HG03558 (cell line): Measurements from ENCODE around the gene IL22.
A peak's percentile ranks its signal among the peaks of the same experiment; 100 is the strongest.

Experiments used
- ATAC-seq: cut with Tn5 transposase; IDR thresholded peaks from one replicate; pipeline ENCODE4 v1.9.1; 2021; ENCODE audit warnings: moderate number of reproducible peaks; ENCODE audit not compliant: unreplicated experiment; ENCODE audit errors: extremely low read depth

The IL22 gene

DNA sequence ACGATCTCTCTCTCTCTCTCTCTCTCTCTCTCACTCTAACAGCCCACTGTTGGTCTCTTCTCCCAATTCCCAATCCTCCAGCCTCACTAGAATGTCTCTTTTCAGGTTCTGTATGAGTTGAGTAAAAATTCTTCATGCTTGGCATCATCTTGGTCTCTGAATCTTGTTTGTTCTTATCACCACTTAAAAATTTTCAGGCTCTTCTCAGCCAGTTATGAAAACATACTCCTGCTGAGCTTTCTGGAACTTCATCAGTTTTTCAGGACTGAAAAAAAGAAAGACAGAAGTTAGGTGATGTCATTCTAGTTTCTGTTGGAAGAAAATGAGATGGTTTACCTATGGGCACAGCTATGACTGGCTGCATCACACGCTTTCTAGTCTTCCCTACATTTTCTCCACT is 11.5 kb upstream of the IL22 start:
- no peak for ATAC-seq

- no peak for ATAC-seq
These were observed 10.9 kb upstream of the IL22 start for GRCh38 chr12:68264158-68264855.

DNA sequence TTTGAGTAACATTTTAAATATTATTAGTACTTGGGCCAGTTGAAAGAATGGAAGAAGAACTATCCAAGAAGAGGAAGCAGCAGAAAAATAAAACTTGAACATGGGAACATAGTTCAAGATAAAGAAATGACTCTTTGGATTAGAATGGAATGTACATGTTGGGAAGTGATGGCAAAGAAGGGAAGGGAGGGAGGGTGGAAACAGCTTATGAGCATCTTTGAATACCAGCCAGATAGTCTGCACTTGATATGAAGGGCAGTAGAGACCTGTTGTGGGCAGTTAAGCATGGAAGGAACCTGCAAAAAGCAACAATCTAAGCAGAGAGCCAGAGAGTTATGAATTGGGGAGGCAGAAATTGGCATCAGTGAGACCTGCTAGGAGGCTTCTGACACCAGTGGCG is 10.0 kb upstream of the IL22 start:
- no peak for ATAC-seq

- no peak for ATAC-seq
These were observed 8.5 kb upstream of the IL22 start for GRCh38 chr12:68261896-68262295.

- no peak for ATAC-seq
These were observed 6.7 kb upstream of the IL22 start for GRCh38 chr12:68260153-68260552.

- ATAC-seq, result no peak
These were observed 6.0 kb upstream of the IL22 start for GRCh38 chr12:68259318-68259940.

DNA sequence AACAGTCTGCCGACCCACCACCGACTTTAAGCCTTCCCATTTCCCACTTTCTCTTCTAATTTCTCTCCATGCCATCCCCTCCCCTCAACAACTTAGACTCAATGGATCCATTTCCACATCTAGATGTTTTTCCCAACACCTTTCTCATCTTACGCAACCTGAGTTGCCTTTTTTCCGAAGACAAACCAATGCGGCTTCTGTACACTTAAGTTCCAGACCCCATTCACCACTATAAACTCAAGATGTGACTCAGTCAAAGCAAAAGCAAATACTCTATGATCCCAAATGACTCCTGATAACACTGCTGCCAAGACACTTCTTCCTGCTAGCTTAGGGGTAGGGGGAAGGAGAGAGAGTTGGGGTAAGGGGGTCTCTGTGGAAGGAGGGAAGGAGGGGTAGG is 1.3 kb downstream of the IL22 start:
- ATAC-seq, result no peak

GRCh38 chr12:68250454-68250853 is 3.0 kb downstream of the IL22 start:
- ATAC-seq, result no peak

GRCh38 chr12:68247785-68248184 is 5.6 kb downstream of the IL22 start:
- ATAC-seq, result no peak

DNA sequence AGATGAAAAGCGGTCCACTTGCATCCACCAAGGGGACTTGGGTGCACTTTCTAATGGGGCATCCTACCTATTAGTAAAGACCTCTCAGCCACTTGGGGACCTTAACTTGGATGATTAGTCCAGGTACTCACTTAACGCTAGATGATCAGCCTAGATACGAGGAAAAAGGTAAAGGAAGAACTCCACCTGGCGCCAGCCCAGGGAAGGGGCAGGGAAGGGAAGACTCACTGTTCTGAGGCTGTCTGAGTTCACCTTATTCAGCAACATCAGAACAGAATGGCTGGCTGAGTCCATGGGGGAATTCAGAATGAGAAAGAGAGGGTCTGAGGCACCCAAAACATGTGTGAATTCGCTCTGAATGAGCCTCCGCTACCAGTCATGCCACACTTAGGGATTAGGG is 7.1 kb downstream of the IL22 start:
- no peak for ATAC-seq

GRCh38 chr12:68245180-68246021 is 8.0 kb downstream of the IL22 start:
- no peak for ATAC-seq

DNA sequence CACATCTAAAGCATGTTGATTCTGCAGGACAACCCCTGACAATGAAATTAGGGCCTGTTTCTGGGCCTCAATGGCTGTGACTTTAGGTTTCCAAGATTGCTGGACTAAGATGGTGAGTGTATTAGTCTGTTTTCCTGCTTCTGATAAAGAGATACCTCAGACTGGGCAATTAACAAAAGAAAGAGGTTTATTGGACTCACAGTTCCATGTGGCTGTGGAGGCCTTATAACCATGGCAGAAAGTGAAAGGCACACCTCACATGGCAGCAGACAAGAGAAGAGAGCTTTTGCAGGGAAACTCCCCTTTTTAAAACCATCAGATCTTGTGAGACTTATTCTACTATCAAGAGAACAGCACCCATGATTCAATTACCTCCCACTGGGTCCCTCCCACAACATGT is 10.6 kb downstream of the IL22 start:
- no peak for ATAC-seq

DNA sequence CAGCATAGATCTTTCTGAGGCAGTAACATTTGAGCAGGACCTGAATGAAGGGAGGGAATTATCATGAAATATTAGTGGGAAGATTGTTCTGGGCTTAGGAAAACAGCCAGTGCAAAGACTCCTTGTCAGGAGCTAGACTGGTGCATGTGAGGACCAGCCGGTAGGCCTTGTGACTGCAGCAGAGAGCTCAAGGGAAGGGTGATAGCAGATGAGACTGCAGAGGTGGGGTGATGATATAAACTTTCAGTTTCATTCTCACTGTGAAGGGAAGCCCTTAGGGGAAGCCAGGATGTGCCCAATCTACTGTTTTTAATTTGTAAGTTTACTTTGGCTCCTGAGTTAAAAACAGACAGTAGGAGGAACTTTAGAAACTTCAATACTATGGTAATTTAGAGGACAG is 12.4 kb downstream of the IL22 start:
- peak; percentile 96 for ATAC-seq

DNA sequence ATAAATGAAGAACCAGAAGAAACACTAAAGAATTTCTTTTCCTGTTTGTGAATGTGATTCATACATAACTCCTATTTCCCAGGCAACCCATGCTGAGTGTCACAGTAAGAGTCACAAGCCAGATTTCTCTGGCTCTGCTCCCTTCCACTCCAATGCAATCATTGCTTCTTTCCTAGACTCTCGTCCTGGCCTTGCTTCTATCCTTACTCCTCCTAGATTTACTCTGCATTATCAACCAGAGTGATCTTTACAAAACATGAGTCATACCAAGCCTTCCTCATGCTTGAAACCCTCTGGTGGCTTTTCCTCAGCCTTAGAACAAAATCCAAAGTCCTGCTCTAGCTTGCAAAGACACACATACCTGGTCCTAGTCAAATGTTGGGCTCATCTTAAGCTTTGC is 13.3 kb downstream of the IL22 start:
- no peak for ATAC-seq

DNA sequence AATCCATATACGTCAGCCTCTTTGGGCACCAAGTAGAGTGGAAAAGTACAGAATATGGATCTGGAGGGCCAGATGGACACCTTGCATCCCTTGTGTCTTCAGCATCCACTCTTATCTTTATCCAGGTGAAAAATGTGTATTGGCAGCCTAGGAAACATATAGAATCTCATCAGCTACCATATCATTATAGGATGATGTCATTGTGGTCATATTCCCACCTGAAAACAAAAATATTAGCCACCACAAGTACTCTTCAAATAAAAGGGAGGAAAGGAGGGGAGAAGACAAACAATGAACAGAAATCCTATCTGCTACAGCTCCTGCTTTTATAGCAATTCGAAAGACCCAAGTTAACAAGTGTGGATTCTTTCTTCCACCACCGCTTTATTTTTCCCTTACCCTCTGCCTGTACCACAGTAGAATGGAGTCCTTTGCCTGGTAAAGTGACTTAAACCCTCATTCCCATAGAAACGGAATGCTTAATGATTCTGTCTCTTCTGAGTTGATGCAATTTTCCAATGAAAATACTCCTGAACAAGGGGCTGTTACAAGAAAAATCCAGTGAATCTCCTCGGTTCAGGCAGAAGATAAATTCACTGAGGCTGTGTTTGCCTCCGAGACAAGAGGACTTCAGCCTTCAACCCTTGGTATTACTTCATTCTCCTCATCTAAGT is 14.0 kb downstream of the IL22 start:
- no peak for ATAC-seq

DNA sequence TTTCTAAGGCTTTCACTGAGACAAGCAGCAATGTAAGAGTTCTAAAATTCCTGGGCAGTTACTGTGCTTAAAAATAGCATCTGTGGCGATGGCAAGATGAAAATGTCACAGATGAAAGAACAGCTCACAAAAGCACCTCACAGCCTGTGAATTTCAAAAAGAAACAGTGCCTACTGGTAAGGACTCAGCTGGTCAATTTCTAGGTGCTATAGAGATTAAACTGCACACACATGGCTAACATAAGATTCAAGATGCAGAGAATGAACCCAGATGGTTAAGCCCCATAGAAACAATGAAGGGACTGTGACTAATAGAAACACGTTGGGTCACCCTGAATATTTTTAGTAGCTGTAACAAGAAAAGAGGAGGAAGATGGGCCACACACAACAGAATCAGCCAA is 15.8 kb downstream of the IL22 start:
- no peak for ATAC-seq

DNA sequence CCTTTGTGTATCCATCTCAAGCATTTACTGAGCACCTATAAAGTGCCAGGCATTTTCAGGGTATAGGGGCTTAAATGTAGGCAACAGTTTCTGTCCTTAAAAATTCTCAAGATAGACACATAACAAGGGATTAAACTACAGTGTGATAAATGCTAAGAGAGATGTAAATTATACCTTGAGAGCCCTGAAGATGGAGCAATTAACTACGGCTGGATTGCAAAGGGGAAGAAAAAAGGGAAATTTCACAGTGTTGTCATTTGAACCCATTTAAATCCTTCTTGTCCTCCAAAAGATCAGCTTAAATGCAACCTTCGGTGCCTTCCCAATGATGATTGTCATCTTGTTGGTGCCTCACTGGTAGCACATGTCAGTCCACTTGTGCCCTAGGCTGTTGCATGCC is 16.3 kb downstream of the IL22 start:
- no peak for ATAC-seq

- ATAC-seq, result no peak
These were observed 16.9 kb downstream of the IL22 start for GRCh38 chr12:68236421-68237059.

- no peak for ATAC-seq
These were observed 17.8 kb downstream of the IL22 start for GRCh38 chr12:68235576-68235975.

DNA sequence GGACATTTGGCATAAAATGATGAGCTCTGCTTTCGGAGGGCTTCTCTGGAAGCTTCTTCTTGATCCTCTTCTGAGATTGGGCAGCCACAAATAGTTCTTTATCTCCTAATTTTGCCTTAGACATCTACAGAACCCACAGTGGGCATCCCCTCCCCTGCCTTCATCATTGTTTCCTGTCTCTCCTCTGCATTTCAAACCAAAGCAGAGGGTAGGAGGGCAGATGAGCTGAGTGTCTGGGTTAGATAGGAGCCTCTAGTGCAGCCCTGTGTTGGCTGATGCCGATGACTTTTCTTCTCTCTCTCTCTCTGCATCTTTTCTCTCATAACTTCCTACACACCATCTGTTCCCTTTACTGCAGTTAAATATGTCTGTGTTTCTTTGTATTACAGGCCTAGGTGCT is 19.3 kb downstream of the IL22 start:
- no peak for ATAC-seq
